ENCODE measurements around the gene MCUR1.
A peak's percentile ranks its signal among the peaks of the same experiment; 100 is the strongest.
"Not testable (repeated sequence)": the region's sequence is repeated elsewhere in the genome, so short reads cannot be mapped to it uniquely, and the experiment has no call there.

MCUR1 gene

DNA sequence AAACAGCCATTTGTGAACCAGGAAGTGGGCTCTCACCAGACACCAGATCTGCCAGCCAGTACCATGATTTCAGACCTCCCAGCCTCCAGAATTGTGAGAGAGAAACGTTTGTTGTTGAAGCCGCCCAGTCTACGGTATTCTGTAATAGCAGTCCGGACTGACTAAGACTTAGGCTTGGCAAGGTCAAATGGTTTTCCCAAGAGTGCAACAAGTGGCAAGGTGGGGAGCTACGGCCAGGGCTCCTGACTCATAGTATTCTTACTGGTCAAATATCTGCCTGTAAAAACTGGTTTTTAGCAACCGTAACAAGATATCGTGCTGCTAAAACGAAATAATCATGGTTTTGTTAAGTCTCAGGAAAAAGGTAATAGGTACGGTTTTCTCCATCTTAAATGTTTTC lies 37.8 kb downstream of the MCUR1 start:
- no peak for DNase-seq (ENCODE audit: low spot score)

DNA sequence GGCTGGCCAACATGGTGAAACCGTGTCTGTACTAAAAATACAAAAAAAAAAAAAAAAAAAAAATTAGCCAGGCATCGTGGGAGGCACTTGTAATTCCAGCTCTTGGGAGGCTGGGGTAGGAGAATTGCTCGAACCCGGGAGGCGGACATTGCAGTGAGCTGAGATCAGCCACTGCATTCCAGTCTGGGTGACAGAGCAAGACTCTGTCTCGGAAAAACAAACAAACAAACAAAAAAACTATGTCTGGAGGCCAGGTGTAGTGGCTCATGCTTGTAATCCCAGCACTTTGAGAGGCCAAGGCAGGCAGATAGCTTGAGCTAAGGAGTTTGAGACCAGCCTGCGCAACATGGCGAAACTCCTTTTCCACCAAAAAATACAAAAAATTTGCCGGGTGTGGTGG lies 38.9 kb downstream of the MCUR1 start:
- not testable (repeated sequence) for DNase-seq (ENCODE audit: low spot score)

DNA sequence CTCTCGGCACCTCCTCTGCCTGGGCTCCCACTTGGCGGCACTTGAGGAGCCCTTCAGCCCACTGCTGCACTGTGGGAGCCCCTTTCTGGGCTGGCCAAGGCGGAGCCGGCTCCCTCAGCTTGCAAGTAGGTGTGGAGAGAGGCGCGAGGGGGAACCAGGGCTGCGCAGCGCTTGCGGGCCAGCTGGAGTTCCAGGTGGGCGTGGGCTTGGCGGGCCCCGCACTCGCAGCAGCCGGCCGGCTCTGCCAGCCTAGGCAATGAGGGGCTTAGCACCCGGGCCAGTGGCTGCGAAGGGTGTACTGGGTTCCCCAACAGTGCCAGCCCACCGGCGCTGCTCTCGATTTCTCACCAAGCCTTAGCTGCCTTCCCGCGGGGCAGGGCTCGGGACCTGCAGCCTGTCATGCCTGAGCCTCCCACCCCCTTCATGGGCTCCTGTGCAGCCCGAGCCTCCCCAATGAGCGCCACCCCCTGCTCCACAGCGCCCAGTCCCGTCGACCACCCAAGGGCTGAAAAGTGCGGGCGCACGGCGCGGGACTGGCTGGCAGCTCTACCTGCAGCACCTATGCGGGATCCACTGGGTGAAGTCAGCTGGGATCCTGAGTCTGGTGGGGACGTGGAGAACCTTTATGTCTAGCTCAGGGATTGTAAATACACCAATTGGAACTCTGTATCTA lies 41.9 kb downstream of the MCUR1 start:
- DNase-seq (ENCODE audit: low spot score), result not testable (repeated sequence)

DNA sequence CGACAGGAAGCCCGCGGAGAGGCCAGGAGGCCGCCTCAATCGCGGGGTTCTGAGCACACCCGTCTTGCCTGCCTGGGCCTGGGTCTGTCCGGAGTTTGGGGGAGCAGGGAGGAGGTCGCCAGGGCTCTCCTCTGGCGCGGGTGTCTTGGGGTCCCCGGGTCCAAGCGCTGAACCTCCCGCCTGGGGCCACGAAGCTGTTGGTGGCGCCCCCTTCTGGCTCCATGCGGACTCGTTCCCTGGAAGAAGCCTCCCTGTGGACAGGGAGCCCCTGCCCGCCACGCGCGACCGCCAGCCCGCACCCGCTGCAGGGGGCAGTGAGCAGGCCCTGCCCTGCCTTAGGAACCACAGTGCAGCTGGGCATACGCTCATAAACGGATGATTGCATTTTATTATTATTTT lies 44.7 kb downstream of the MCUR1 start:
- DNase-seq (ENCODE audit: low spot score), result peak; percentile 78

DNA sequence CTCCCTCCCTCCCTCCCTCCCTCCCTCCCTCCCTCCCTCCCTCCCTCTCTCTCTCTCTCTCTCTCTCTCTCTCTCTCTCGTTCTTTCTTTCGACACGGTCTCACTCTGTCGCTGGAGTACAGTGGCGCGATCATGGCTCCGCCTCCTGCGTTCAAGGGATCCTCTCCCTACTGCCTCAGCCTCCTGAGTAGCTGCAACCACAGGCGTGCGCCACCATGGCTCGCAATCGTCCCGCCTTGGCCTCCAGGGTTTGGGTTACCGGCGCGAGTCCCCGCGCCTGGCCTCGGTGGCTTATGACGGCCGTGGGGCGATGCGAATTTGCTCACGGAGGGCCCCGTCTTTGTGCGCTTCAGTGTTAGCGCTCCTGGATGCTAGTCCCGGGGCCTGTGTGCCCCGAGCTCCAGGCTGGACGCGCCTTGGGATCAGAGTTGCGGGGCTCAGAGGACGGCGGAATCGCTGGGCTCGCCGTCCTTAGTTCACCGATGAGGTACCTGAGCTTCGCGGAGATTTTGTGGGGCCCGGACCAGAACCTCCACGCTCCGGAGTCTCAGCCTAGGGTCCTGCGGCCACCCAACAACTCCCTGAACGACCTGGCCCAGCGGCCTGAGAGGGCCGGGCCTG lies 45.2 kb downstream of the MCUR1 start:
- DNase-seq (ENCODE audit: low spot score), result no peak

DNA sequence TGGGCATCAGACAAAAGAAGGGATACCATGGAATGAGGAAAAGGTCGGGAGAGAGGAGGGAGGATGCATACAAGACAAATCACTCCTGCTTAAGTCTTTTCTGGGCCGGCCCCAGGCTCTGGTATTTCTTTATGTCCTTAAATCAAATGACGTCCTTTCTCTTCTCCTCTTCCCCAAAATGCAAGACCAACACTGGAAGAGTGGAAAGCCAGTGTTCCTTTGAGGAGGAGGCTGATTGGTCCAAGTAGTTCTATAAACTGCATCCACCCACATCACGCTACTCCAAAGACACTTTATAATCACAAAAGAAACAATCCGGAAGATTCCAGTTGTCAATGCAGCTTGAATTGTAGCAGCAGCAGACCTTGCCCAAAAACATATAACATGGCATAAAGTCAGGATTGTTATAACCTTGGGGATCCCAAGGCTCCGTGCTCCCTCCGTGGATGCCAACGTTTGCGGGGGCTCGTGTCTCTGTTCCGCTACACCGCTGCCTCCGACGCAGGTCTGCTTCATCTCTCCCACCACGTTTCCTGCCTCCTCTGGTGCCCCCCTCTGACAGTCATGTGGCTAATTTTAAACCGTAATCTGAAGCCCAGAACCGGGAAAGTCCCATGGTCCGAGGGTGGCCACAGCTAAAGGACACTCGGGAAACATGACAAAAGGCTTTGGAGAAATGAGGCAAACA lies 47.1 kb downstream of the MCUR1 start:
- peak; percentile 42 for DNase-seq (ENCODE audit: low spot score)

DNA sequence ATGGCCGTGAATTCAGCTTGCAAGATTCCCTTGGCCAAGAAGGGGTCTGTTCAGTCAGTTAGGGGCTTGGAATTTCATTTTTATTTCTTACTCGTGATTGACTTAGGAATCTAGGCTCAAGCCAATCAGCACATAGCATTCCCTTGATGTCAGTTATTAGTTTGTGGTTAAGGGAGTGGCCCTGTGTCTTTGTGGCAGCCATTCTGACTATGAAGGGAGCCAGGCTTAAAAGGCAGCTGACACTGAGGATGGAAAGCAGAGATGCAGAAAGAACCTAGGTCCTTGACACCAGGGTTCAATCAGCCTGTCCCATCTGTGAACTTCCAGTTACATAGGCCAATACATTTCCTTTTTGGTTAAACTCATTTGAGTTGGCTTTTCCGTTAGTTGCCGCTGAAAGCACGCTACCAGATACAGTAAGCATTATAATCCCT lies 48.1 kb downstream of the MCUR1 start:
- no peak for DNase-seq (ENCODE audit: low spot score)

DNA sequence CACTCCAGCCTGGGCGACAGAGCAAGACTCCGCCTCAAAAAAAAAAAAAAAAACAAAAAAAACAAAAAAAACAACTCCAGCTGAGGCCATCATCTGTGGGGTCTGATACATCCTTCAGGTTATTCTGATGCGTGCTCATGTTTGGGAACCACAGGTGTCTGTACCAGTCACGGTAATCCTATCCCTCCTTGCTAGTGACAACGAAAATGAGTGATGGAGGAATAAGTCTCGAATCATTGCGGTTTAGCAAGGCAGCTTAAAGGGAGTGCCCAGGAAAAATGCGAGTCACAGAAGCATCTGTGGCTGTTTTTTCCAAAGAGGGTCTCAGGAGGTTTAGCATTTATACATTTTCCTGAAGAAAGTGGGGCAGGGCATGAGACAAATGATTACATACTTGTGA lies 48.8 kb downstream of the MCUR1 start:
- no peak for DNase-seq (ENCODE audit: low spot score)

DNA sequence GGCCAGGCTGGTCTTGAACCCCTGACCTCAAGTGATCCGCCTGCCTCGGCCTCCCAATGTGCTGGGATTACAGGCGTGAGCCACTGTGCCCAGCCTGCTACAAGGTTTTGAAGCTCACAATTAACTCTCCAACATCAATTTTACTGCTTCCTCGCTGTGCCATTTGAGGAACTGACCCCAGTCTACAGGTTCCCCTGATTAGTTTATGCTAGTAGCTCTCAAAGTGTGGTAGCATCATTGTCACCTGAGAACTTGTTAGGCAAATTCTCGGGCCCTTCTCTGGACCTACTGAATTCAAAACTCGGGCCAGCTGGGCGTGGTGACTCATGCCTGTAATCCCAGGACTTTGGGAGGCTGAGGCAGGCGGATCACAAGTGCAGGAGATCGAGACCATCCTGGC lies 49.4 kb downstream of the MCUR1 start:
- no peak for DNase-seq (ENCODE audit: low spot score)

DNA sequence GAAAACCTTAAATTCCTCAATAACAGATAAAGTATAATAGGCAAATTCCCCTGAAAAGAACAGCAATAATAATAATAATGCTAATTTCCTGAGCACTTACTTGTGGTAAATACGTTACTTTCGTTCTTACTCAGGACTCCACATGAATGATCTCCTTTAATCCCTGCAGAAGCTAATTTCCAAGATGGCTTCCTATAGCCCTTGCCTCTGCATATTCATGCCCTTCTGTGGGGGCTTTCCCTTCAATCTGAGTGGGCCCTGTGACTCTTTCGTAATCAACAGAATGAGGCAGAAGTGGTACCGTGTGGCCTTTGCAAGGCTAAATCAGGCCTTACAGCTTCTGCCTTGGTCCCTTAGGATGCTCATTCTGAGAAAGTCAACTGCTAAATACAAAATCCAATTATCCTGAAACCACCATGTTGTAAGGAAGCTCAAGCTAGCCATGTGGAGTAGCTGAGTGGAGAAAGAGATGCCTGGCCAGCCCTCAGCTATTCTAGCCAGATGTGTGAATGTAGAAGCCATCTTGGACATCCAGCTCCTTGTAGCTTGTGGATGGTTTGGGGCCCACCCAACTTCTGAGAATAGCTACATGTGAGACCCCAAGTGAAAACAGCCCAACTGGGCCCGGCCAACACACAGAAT lies 50.5 kb downstream of the MCUR1 start:
- no peak for DNase-seq (ENCODE audit: low spot score)

DNA sequence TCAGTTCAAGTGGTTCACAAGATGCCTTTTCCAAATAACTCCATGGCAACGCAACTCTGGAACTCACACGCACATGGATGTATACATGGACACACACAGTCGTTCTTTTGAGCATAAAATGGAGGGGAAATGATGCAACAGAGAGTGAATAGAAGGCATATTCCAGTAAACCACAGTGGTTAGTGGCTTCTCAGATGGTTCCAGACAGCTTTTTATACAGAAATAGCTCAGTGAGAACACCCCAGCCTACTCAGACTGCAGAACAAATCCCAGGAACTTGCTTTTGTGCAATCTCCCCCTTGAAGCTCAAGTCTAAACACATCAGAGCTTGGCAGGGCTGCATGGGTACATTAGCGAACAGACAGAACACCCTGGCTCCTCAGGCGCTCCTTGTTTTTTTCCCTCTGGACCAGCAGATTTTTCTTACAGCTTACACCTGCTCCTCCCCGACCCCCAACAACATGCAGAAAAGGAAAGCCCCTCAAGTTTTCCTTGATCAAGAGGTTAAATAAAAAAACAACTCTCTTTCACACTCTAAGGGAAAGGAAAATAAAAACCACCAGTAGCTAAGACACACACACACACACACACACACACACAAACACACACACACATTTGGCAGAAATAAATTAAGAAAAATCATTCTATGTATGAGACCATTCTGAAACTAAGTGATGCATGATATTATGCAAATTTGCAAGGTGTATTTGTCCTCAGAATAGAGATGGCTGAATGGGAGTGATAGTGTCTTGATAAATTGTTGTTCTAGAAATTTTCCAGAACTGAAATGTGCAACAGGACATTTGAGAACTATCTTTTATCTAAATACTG lies 51.5 kb downstream of the MCUR1 start:
- no peak for DNase-seq (ENCODE audit: low spot score)

DNA sequence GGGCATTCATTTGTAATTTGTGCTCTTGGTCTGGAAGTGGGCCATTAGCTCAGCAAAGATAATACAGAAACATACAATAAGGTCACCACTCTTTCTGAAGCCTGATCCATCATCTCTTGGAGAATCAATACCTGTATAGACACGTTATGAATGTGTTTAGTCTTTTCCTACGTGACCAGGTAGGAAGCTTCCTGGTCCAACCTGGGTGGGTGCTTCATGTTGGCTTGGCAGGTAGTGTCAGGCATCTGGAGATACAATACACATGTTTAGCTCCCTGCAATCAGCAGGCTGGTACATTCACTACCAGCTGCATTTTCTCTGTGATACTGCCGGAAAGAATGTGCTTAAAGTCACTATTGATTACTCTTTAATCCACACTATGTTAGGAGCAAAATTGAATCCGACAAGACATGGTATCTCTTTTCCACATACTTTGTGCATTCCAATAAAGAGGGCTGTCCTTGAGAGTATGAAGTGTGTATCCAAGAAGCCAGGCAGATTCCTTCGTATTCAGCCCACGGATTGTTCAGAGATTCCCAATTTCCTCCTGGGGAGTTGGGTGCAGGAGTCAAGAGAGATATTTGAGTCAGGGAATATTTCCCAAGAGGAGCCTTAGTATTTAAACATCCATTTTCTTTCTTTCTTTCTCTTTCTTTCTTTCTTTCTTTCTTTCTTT lies 52.9 kb downstream of the MCUR1 start:
- DNase-seq (ENCODE audit: low spot score), result no peak

DNA sequence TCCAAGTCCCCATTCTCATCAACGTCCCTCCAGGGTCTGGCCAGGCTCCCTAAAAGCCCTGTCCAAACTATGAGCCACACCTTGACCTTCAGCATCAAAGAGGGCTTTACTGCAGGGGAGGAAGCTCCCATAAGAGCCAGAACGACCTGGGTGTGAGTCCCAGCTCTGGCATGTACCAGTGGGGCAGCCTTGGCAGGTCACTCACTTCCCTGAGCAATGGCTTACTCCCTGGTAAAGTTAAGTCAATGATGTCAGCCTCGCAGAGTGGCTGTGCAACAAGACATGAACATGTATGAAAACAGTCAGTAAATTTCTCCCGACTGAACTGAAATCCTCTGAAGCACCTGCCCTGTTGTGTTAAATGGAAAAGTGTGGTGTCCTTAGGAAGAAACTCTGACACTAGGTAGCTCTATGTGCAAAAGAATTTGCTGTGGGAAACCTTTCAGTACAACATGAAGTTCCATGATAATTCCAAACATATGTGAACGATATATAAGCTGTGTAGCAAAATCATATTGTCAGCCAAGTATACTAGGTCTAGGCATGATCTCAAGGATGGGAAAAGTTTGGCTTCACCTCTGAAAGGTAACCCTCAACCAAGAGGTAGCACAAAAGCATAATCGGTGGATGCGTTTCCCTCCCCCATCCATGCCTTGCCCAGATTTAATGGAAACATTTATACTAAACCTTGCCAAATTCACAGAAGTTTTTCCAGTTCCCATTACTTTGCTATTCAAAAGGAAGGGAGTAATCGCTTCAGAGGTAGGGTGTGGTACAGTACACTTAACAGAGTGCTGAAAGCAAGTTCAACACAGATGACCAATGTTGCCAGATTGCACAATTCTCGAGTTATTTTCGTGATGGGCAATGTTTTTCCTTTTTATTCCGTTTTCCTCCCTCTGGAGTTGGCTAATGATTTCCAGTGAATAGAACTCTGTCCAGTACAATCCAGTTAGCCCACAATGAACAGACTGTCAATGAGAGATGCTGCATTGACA lies 53.8 kb downstream of the MCUR1 start:
- DNase-seq (ENCODE audit: low spot score), result no peak

DNA sequence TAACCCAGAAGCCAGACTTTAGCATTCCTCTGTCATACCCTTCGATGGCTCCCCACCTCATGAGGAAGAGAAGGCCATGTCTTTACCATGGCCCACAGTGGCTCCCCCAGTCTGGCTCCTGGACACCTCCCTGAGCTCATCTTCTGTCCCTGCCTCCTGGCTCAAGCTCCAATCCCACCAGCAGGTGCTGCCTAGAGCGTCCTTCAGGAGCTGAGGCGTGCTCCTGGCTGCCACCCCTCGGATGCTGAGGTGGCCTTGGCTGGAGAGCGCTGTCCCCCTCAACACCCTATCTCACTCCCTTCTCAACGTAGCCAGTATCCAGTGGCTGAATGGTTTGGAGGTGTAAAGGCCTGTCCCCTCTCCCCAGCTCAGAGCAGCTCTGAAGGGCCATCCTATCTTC lies 55.3 kb downstream of the MCUR1 start:
- no peak for DNase-seq (ENCODE audit: low spot score)

DNA sequence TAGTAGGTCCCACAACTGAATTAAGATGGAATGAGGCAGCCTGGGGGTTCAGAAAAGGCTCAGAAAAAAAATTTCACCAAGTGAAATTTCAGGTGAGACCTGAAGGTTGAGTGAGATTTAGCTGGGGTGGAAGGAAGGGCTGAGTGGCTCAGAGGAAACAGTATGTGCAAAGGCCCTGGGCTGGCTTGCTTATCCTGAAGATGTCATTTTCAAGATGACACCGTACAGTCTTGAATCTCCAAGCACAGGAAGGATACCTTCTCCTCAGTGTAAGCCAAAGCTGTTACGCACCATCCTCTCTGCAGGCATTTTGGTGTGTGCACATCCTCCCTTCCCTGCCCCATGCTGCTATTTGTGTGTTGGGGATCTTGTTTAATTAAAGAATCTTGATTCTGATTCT lies 59.7 kb downstream of the MCUR1 start:
- no peak for DNase-seq (ENCODE audit: low spot score)

DNA sequence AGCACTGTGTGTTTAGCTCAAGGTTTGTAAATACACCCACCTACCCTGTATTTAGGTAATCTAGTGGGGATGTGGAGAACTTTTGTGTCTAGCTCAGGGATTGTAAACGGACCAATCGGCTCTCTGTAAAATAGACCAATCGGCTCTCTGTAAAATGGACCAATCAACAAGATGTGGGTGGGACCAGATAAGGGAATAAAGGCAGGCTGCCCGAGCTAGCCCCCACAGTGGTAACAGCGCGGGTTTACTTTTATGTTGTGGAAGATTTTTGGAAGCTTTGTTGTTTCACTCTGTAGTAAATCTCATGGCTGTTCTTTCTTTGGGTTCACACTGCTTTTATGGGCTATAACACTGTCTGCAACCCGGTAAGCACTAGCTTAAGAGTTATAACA lies 70.6 kb downstream of the MCUR1 start:
- no peak for DNase-seq (ENCODE audit: low spot score)

DNA sequence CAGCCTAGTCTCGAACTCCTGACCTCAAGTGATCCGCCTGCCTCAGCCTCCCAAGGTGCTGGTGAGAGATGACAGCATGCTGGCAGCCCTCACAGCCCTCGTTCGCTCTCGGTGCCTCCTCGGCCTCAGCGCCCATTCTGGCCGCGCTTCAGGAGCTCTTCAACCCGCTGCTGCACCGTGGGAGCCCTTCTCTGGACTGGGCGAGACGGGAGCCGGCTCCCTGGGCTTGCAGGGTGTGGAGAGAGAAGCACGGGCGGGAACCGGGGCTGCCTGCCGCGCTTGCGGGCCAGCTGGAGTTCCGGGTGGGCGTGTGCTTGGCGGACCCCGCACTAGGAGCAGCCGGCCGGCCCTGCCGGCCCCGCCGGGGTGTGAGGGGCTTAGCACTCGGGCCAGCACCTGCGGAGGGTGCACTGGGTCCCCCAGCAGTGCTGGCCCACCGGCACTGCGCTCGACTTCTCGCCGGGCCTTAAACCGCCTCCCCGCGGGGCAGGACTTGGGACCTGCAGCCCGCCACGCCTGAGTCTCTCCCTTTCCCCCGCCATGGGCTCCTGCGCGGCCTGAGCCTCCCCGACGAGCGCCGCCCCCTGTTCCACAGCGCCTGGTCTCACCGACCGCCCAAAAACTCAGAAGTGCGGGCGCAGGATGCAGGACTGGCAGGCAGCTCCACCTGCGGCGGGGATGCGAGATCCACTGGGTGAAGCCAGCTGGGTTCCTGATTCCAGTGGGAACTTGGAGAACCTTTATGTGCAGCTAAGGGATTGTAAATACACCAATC lies 71.2 kb downstream of the MCUR1 start:
- DNase-seq (ENCODE audit: low spot score), result no peak

DNA sequence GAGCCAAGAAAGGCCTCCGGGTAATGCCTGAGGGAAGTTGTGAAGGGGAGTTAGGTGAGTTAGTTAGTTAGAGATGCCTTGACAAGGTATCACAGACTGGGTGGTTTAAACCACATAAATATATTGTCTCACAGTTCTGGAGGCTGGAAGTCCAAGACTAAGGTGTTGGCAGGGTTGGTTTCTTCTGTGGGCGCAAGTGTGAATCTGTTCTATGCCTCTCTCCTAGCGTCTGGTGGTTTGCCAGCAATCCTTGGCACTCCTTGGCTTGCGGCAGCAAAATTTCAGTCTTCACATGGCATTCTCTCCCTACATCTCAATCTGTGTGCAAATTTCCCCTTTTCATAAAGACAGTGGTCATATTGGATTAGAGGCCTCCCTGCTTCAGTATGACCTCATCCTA lies 73.0 kb downstream of the MCUR1 start:
- no peak for DNase-seq (ENCODE audit: low spot score)

Data from iPS-NIHi11 (cell line).